Esophagus muscularis mucosa (tissue), 4 donors: ENCODE results near the gene TPP2. TPM values are rescaled to one million over a fixed set of nuclear protein-coding genes. Genes with fewer than 3 reads are reported as not detected.

Experiments used
- DNase-seq: peaks from one replicate; pipeline ENCODE4 v3.0.0-alpha.2; 2017; ENCODE audit errors: extremely low spot score
- H3K27ac ChIP-seq, 4 donors: fragments of 200-600 bp; sonication (generic); replicated peaks in 1 of 4; 1 replicate in 3 of 4; 2 replicates in 1 of 4; pipeline ENCODE4 v1.5.1; 2016 to 2019; ENCODE audit warnings: mild to moderate bottlenecking in 1 of 4
- H3K27me3 ChIP-seq, 4 donors: fragments of 200-600 bp; sonication (generic); one replicate each; pipeline versions ENCODE4 v1.5.1 to v1.6.0; 2016 to 2019
- H3K36me3 ChIP-seq, 4 donors: fragments of 200-600 bp; sonication (generic); one replicate each; pipeline ENCODE4 v1.5.1; 2016 to 2019
- H3K4me1 ChIP-seq, 4 donors: fragments of 200-600 bp; sonication (generic); one replicate each; pipeline ENCODE4 v1.5.1; 2016 to 2019
- H3K4me3 ChIP-seq, 4 donors: fragments of 200-600 bp; sonication (generic); 1 replicate in 2 of 4; 2 replicates in 2 of 4; pipeline ENCODE4 v1.5.1; 2016 to 2019; ENCODE audit warnings: mild to moderate bottlenecking in 4 of 4, moderate library complexity in 1 of 4
- H3K9me3 ChIP-seq, 4 donors: fragments of 200-600 bp; sonication (generic); 1 replicate in 3 of 4; 2 replicates in 1 of 4; pipeline ENCODE4 v1.5.1; 2016 to 2019
- CTCF ChIP-seq, 3 experiments: fragments of 200-600 bp in 2 of 3; fragments of 450-650 bp in 1 of 3; sonication (generic) in 2 of 3; IDR thresholded peaks; one replicate each; pipeline ENCODE4 v1.5.1; 2017 to 2019; ENCODE audit warnings: antibody characterized with exemption in 3 of 3, mild to moderate bottlenecking in 2 of 3, moderate library complexity in 1 of 3
- EP300 ChIP-seq: sonication (generic); formaldehyde crosslinking; IDR thresholded peaks from one replicate; pipeline ENCODE4 v1.6.1; 2017; ENCODE audit warnings: antibody characterized with exemption
- POLR2A ChIP-seq: fragments of 450-650 bp; IDR thresholded peaks from one replicate; pipeline ENCODE4 v1.6.1; 2017; ENCODE audit warnings: antibody characterized with exemption, moderate library complexity, mild to moderate bottlenecking, low read depth
- POLR2AphosphoS5 ChIP-seq, 2 donors: sonication (generic); formaldehyde crosslinking; IDR thresholded peaks; one replicate each; pipeline ENCODE4 v1.6.1; 2017; ENCODE audit warnings: antibody characterized with exemption in 2 of 2
- WGBS: methylation state at CpG from one replicate; pipeline ENCODE4 v1.1.5; 2018; 5-methylcytosine and 5-hydroxymethylcytosine counted together
- intact Hi-C: fragments of 100-400 bp; cut with DNase I; formaldehyde crosslinking; loops from one replicate; pipeline ENCODE4 v1.15.1; 2023
- total RNA-seq, 4 donors: library from RNA; depleted of rRNA; stranded (reverse); fragments of >200 nt; gene quantifications; one replicate each; pipeline versions ENCODE4 v1.1.0 to v1.2.1, GENCODE V29; 2016

The TPP2 gene
- total RNA-seq, 4 donors from 2014 or later, result 30.3 to 38.4 (median 32.1) TPM

- Histone ChIP-seq H3K4me3 (peak overlapping the region; percentile 84 to 99 (median 98)), H3K36me3 (no peaks in the 10 kb centered on the region), H3K27me3 (peaks cover 0 to 4% (median 0%) of the 10 kb centered on the region in 4 donors), H3K9me3 (no peaks in the 10 kb centered on the region), H3K4me1 (peaks cover 27 to 51% (median 40%) of the 10 kb centered on the region in 4 donors), H3K27ac (peak overlapping the region in 3 of 4 donors; percentile 93 to 97 (median 97))
- intact Hi-C loops, result loop anchor here (2.0 kb wide), 1 partner anchor 175 kb away; the partner anchor contains the start of gene TEX30
- under 1% methylated on average over 6 of the region's 6 CpGs for WGBS
- TF ChIP-seq EP300, result no peak
- no peak for TF ChIP-seq POLR2A
- no peak for TF ChIP-seq CTCF (IDR thresholded peaks at IDR 0.05)
- DNase-seq, result no peak
These were observed 1.3 kb downstream of the TPP2 start for GRCh38 chr13:102598061-102598460.

- intact Hi-C loops, result loop anchor here (2.0 kb wide), 1 partner anchor 173 kb away; the partner anchor contains the start of gene TEX30
These were observed 2.7 kb downstream of the TPP2 start for GRCh38 chr13:102599426-102600012.

GRCh38 chr13:102606537-102607309, 9.9 kb downstream of the TPP2 start:
- intact Hi-C loops, result no loop called here
- Histone ChIP-seq H3K9me3 (no peaks in the 10 kb centered on the region), H3K27me3 (no peaks in the 10 kb centered on the region), H3K27ac (no peak overlapping the region), H3K4me1 (peaks cover 0 to 10% (median 6%) of the 10 kb centered on the region in 4 donors), H3K4me3 (no peak overlapping the region), H3K36me3 (peaks cover 12 to 59% (median 35%) of the 10 kb centered on the region in 4 donors)
- DNase-seq, result no peak
- 87% methylated on average over 9 of the region's 9 CpGs for WGBS
- TF ChIP-seq EP300 (no peak), CTCF (IDR thresholded peaks at IDR 0.05) (no peak), POLR2A (no peak), POLR2AphosphoS5 (IDR thresholded peaks at IDR 0.05) (no peak)

More at GRCh38 chr13:102599426-102600012, 2.7 kb downstream of the TPP2 start:
- no peak overlapping the region for H3K27ac ChIP-seq
- peaks cover 27 to 54% (median 43%) of the 10 kb centered on the region in 4 donors for H3K4me1 ChIP-seq
- peaks cover 0 to under 1% (median 0%) of the 10 kb centered on the region in 4 donors for H3K36me3 ChIP-seq
- no peak overlapping the region for H3K4me3 ChIP-seq
- 56% methylated on average over 3 of the region's 3 CpGs for WGBS
- no peak for DNase-seq
- H3K27me3 ChIP-seq, result peaks cover 0 to 4% (median 0%) of the 10 kb centered on the region in 4 donors
- no peaks in the 10 kb centered on the region for H3K9me3 ChIP-seq
- TF ChIP-seq CTCF (IDR thresholded peaks at IDR 0.05), result no peak
- TF ChIP-seq EP300, result no peak
- TF ChIP-seq POLR2AphosphoS5 (IDR thresholded peaks at IDR 0.05), result no peak
- no peak for TF ChIP-seq POLR2A

- 98% methylated on average over 2 of the region's 2 CpGs for WGBS
- no peak overlapping the region for H3K27ac ChIP-seq
- H3K4me1 ChIP-seq, result peaks cover 0 to 4% (median under 1%) of the 10 kb centered on the region in 4 donors
- intact Hi-C loops, result no loop called here
- peaks cover 12 to 59% (median 35%) of the 10 kb centered on the region in 4 donors for H3K36me3 ChIP-seq
- DNase-seq, result no peak
- no peaks in the 10 kb centered on the region for H3K27me3 ChIP-seq
- H3K9me3 ChIP-seq, result no peaks in the 10 kb centered on the region
- TF ChIP-seq POLR2AphosphoS5 (IDR thresholded peaks at IDR 0.05) (no peak), EP300 (no peak)
- no peak overlapping the region for H3K4me3 ChIP-seq
These were observed 12.2 kb downstream of the TPP2 start for GRCh38 chr13:102608974-102609373.

- Histone ChIP-seq H3K36me3 (peaks cover 12 to 62% (median 34%) of the 10 kb centered on the region in 4 donors), H3K4me3 (no peak overlapping the region), H3K27ac (no peak overlapping the region), H3K4me1 (peaks cover 0 to 4% (median 0%) of the 10 kb centered on the region in 4 donors), H3K9me3 (no peaks in the 10 kb centered on the region), H3K27me3 (no peaks in the 10 kb centered on the region)
- WGBS, result 96% methylated on average over 4 of the region's 4 CpGs
- DNase-seq, result no peak
- TF ChIP-seq CTCF (IDR thresholded peaks at IDR 0.05) (no peak), POLR2A (no peak), POLR2AphosphoS5 (IDR thresholded peaks at IDR 0.05) (no peak), EP300 (no peak)
- intact Hi-C loops, result no loop called here
These were observed 12.9 kb downstream of the TPP2 start for GRCh38 chr13:102609696-102610095.
